ENCODE data around the gene MED26. TPM values are rescaled to one million over a fixed set of nuclear protein-coding genes. Genes with fewer than 3 reads are reported as not detected.
A peak's percentile ranks its signal among the peaks of the same experiment; 100 is the strongest.

Gene MED26
- total RNA-seq, 1 experiment from 2014 or later, result 9.0 TPM

- TF ChIP-seq CTCF (IDR thresholded peaks at IDR 0.05; ENCODE audit: unreplicated experiment), result no peak
- DNase-seq, result peak; percentile 6
- peaks cover 48% of the 10 kb centered on the region for H3K36me3 Mint-ChIP-seq (ENCODE audit: insufficient read depth, unreplicated experiment)
- no TSS peak for BruUV-seq (replicated peaks)
- peaks cover 19% of the 10 kb centered on the region for H3K4me1 Mint-ChIP-seq (ENCODE audit: low read depth, unreplicated experiment)
- H3K4me3 Mint-ChIP-seq (ENCODE audit: low read depth, unreplicated experiment), result peak overlapping the region; percentile 91
- CTCF ChIA-PET, result no interaction called here
- intact Hi-C loops (cut with micrococcal nuclease; ENCODE audit: unreplicated experiment), result no loop called here
- H3K27ac Mint-ChIP-seq (ENCODE audit: unreplicated experiment), result no peak overlapping the region
- H3K9me3 Mint-ChIP-seq (ENCODE audit: low read depth, unreplicated experiment), result no peaks in the 10 kb centered on the region
- H3K27me3 Mint-ChIP-seq (ENCODE audit: unreplicated experiment), result no peaks in the 10 kb centered on the region
These were observed 33.6 kb upstream of the MED26 start for GRCh38 chr19:16661480-16662034.

GRCh38 chr19:16660763-16661479 is 32.9 kb upstream of the MED26 start, which contains the start of gene TMEM38A:
TMEM38A (plus strand) TSS chr19:16661139; CDS start chr19:16661218, 79 bp downstream.
- Mint-ChIP-seq H3K36me3 (ENCODE audit: insufficient read depth, unreplicated experiment) (peaks cover 52% of the 10 kb centered on the region), H3K4me1 (ENCODE audit: low read depth, unreplicated experiment) (peaks cover 19% of the 10 kb centered on the region), H3K27me3 (ENCODE audit: unreplicated experiment) (no peaks in the 10 kb centered on the region), H3K27ac (ENCODE audit: unreplicated experiment) (peak within 1 kb of the TSS; percentile 87), H3K4me3 (ENCODE audit: low read depth, unreplicated experiment) (peak within 1 kb of the TSS; percentile 91), H3K9me3 (ENCODE audit: low read depth, unreplicated experiment) (no peaks in the 10 kb centered on the region)
- intact Hi-C loops (cut with micrococcal nuclease; ENCODE audit: unreplicated experiment), result no loop called here
- CTCF ChIA-PET, result interaction anchor here (1.2 kb wide), 1 partner anchor 31 kb away, joined by 3 read pairs; no protein-coding TSS in a partner anchor
- no TSS peak for BruUV-seq (replicated peaks)
- DNase-seq, result peak; percentile 60
- TF ChIP-seq CTCF (IDR thresholded peaks at IDR 0.05; ENCODE audit: unreplicated experiment), result no peak

GRCh38 chr19:16659832-16660708 is 32.1 kb upstream of the MED26 start, which contains the start of gene SMIM7:
SMIM7 (minus strand) TSS chr19:16660144; CDS start chr19:16660110, 34 bp downstream.
- H3K27ac Mint-ChIP-seq (ENCODE audit: unreplicated experiment), result peak within 1 kb of the TSS; percentile 87
- H3K4me3 Mint-ChIP-seq (ENCODE audit: low read depth, unreplicated experiment), result peak within 1 kb of the TSS; percentile 91
- CTCF ChIA-PET, result interaction anchor here (1.2 kb wide), 1 partner anchor 32 kb away, joined by 3 read pairs; no protein-coding TSS in a partner anchor
- no peaks in the 10 kb centered on the region for H3K9me3 Mint-ChIP-seq (ENCODE audit: low read depth, unreplicated experiment)
- no peak for TF ChIP-seq CTCF (IDR thresholded peaks at IDR 0.05; ENCODE audit: unreplicated experiment)
- peak; percentile 96 for DNase-seq
- peaks cover 56% of the 10 kb centered on the region for H3K36me3 Mint-ChIP-seq (ENCODE audit: insufficient read depth, unreplicated experiment)
- H3K27me3 Mint-ChIP-seq (ENCODE audit: unreplicated experiment), result no peaks in the 10 kb centered on the region
- intact Hi-C loops (cut with micrococcal nuclease; ENCODE audit: unreplicated experiment), result no loop called here
- BruUV-seq (replicated peaks), result no TSS peak
- peaks cover 19% of the 10 kb centered on the region for H3K4me1 Mint-ChIP-seq (ENCODE audit: low read depth, unreplicated experiment)

GRCh38 chr19:16659464-16659831 is 31.4 kb upstream of the MED26 start:
- peaks cover 56% of the 10 kb centered on the region for H3K36me3 Mint-ChIP-seq (ENCODE audit: insufficient read depth, unreplicated experiment)
- H3K4me1 Mint-ChIP-seq (ENCODE audit: low read depth, unreplicated experiment), result peaks cover 19% of the 10 kb centered on the region
- DNase-seq, result no peak
- intact Hi-C loops (cut with micrococcal nuclease; ENCODE audit: unreplicated experiment), result no loop called here
- CTCF ChIA-PET, result interaction anchor here (1.2 kb wide), 1 partner anchor 32 kb away, joined by 3 read pairs; no protein-coding TSS in a partner anchor
- no peaks in the 10 kb centered on the region for H3K27me3 Mint-ChIP-seq (ENCODE audit: unreplicated experiment)
- peak overlapping the region; percentile 91 for H3K4me3 Mint-ChIP-seq (ENCODE audit: low read depth, unreplicated experiment)
- TF ChIP-seq CTCF (IDR thresholded peaks at IDR 0.05; ENCODE audit: unreplicated experiment), result no peak
- no TSS peak for BruUV-seq (replicated peaks)
- H3K27ac Mint-ChIP-seq (ENCODE audit: unreplicated experiment), result peak overlapping the region; percentile 87
- no peaks in the 10 kb centered on the region for H3K9me3 Mint-ChIP-seq (ENCODE audit: low read depth, unreplicated experiment)
